K562 (cell line): Measurements from ENCODE around the gene LMOD1. TPM values are rescaled to one million over a fixed set of nuclear protein-coding genes. Genes with fewer than 3 reads are reported as not detected.

Source experiments
- BACH1 ChIP-seq: fragments of 200-800 bp; sonication (Bioruptor generic); IDR thresholded peaks from 2 replicates; pipeline ENCODE4 v1.6.1; 2016; ENCODE audit warnings: missing genetic modification characterization, missing compliant biosample characterization
- DACH1 ChIP-seq: fragments of 450-650 bp; IDR thresholded peaks from 2 replicates; pipeline ENCODE4 v1.6.1; 2018; ENCODE audit not compliant: partially characterized antibody
- DPF2 ChIP-seq: fragments of 450-650 bp; IDR thresholded peaks from 2 replicates; pipeline ENCODE4 v1.6.1; 2016
- RBM34 ChIP-seq: fragments of 200-400 bp; formaldehyde crosslinking; IDR thresholded peaks from 2 replicates; pipeline ENCODE4 v1.6.1; 2018; ENCODE audit warnings: low read length, borderline replicate concordance; ENCODE audit not compliant: insufficient read depth
- SRF ChIP-seq, 2 experiments: fragments of 250-450, 450-650 bp in 1 of 2; sonication (Bioruptor Pico) in 1 of 2; sonication (generic) in 1 of 2; formaldehyde crosslinking; IDR thresholded peaks; 2 replicates each; pipeline versions ENCODE4 v1.5.0 to v1.5.1; 2020 to 2022; ENCODE audit warnings: mild to moderate bottlenecking in 1 of 2, missing genetic modification reagents in 1 of 2
- ZBTB8A ChIP-seq: fragments of 450-650 bp; IDR thresholded peaks from 2 replicates; pipeline ENCODE4 v1.6.1; 2018; ENCODE audit warnings: mild to moderate bottlenecking, moderate library complexity; ENCODE audit not compliant: partially characterized antibody
- ZNF140 ChIP-seq: fragments of 250-450 bp; sonication (Bioruptor Pico); IDR thresholded peaks from 2 replicates; pipeline ENCODE4 v1.8.0; 2021; ENCODE audit warnings: moderate library complexity, mild to moderate bottlenecking, inconsistent platforms
- ZNF274 ChIP-seq: IDR thresholded peaks from 2 replicates; pipeline ENCODE4 v1.6.1; 2011; ENCODE audit warnings: low read depth, mild to moderate bottlenecking, low read length, moderate library complexity, borderline replicate concordance
- ZNF324 ChIP-seq: fragments of 250-450 bp; sonication (Bioruptor Pico); IDR thresholded peaks from 2 replicates; pipeline ENCODE4 v1.4.0; 2020; ENCODE audit warnings: mild to moderate bottlenecking
- ZNF695 ChIP-seq: fragments of 450-650 bp; formaldehyde crosslinking; IDR thresholded peaks from 2 replicates; pipeline ENCODE4 v1.4.0; 2020; ENCODE audit warnings: mild to moderate bottlenecking, moderate library complexity
- polyA plus RNA-seq, 8 experiments: library from polyadenylated mRNA; depleted of rRNA in 4 of 8; stranded (reverse) in 5 of 8; unstranded in 3 of 8; fragments of >200 nt; fragmentation: Nextera tagmentation in 2 of 8; fragmentation: Illumina TruSeq in 1 of 8; extraction: Ambion mirVana in 2 of 8; extraction: Trizol in 1 of 8; gene quantifications; 2 replicates each; pipeline versions ENCODE4 v1.2.1 to v1.2.3, GENCODE V29; 2011 to 2014; ENCODE audit warnings: inconsistent platforms in 1 of 8, missing spikeins in 1 of 8
- total RNA-seq, 7 experiments: library from RNA; depleted of rRNA in 6 of 7; stranded (reverse); fragments of >200 nt in 6 of 7; fragmentation: Illumina TruSeq in 2 of 7; extraction: Trizol in 2 of 7; gene quantifications; 2 replicates each; pipeline versions ENCODE4 v1.2.1 to v1.2.3, GENCODE V29; 2011 to 2021; ENCODE audit warnings: low replicate concordance in 1 of 7
- TF ChIP-seq, protein P1 (sequence below): fragments of 450-650 bp; IDR thresholded peaks from 2 replicates; pipeline ENCODE4 v1.6.1; 2016; ENCODE audit warnings: low read depth, mild to moderate bottlenecking, moderate library complexity
- TF ChIP-seq, protein P2 (sequence below), 2 experiments: fragments of 450-650 bp; IDR thresholded peaks; 2 replicates each; pipeline ENCODE4 v1.6.1; 2018; ENCODE audit warnings: mild to moderate bottlenecking in 2 of 2, low read depth in 1 of 2; ENCODE audit not compliant: partially characterized antibody in 2 of 2
- TF ChIP-seq, protein P3 (sequence below): fragments of 200-400 bp; formaldehyde crosslinking; IDR thresholded peaks from 2 replicates; pipeline ENCODE4 v1.6.1; 2017; ENCODE audit warnings: mild to moderate bottlenecking, low read depth, low read length, moderate library complexity
- TF ChIP-seq, protein P4 (sequence below): fragments of 250-450 bp; sonication (Bioruptor Pico); IDR thresholded peaks from 2 replicates; pipeline ENCODE4 v1.8.0; 2022; ENCODE audit warnings: moderate library complexity, mild to moderate bottlenecking, inconsistent platforms
- TF ChIP-seq, protein P5 (sequence below): fragments of 450-650 bp; conservative IDR thresholded peaks from 2 replicates; pipeline ENCODE4 v1.6.1; 2016; ENCODE audit warnings: missing genetic modification characterization, low read depth, mild to moderate bottlenecking, missing compliant biosample characterization, moderate library complexity
- TF ChIP-seq, protein P6 (sequence below): sonication (generic); formaldehyde crosslinking; IDR thresholded peaks from 2 replicates; pipeline ENCODE4 v1.8.0; 2022; ENCODE audit warnings: missing genetic modification reagents, mild to moderate bottlenecking, borderline replicate concordance

The LMOD1 gene
- total and polyA plus RNA-seq, 9 of the 15 experiments (the other 6 are each of a cell fraction or from before 2014, with no cell fraction given), result 0.03 to 0.54 (median 0.38) TPM; not detected in 1

DNA sequence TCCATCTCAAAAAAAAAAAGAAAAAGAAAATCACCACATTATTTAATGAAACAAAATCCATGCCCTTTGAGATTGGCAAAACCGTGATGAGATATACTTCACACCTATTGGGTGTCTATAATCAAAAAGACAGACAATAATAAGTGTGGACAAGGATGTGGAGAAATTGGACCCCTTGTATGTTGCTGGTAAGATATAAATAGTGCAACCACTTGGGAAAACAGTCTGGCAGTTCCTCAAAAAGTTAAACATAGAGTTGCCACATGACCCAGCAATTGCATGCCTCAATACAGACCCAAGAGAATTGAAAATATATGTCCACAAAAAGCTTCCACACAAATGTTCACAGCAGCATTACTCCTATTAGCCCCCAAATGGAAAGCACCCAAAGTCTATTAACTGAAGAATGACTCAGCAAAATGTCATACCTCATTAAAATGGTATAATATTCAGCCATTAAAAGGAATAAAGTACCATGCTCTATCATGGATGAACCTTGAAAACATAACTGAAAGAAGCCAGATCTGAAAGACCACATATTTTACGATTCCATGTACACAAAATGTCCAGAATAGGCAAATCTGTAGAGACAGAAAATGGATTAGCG is 24.3 kb downstream of the LMOD1 start (continued):
- TF ChIP-seq, protein P1, sequence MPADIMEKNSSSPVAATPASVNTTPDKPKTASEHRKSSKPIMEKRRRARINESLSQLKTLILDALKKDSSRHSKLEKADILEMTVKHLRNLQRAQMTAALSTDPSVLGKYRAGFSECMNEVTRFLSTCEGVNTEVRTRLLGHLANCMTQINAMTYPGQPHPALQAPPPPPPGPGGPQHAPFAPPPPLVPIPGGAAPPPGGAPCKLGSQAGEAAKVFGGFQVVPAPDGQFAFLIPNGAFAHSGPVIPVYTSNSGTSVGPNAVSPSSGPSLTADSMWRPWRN, result no peak
- TF ChIP-seq BACH1 (tag), result peak; percentile 92
- no peak for TF ChIP-seq ZNF140
- no peak for TF ChIP-seq SRF (CRISPR knock-in tag; IDR thresholded peaks at IDR 0.05)
- TF ChIP-seq RBM34, result no peak
- TF ChIP-seq, protein P2, sequence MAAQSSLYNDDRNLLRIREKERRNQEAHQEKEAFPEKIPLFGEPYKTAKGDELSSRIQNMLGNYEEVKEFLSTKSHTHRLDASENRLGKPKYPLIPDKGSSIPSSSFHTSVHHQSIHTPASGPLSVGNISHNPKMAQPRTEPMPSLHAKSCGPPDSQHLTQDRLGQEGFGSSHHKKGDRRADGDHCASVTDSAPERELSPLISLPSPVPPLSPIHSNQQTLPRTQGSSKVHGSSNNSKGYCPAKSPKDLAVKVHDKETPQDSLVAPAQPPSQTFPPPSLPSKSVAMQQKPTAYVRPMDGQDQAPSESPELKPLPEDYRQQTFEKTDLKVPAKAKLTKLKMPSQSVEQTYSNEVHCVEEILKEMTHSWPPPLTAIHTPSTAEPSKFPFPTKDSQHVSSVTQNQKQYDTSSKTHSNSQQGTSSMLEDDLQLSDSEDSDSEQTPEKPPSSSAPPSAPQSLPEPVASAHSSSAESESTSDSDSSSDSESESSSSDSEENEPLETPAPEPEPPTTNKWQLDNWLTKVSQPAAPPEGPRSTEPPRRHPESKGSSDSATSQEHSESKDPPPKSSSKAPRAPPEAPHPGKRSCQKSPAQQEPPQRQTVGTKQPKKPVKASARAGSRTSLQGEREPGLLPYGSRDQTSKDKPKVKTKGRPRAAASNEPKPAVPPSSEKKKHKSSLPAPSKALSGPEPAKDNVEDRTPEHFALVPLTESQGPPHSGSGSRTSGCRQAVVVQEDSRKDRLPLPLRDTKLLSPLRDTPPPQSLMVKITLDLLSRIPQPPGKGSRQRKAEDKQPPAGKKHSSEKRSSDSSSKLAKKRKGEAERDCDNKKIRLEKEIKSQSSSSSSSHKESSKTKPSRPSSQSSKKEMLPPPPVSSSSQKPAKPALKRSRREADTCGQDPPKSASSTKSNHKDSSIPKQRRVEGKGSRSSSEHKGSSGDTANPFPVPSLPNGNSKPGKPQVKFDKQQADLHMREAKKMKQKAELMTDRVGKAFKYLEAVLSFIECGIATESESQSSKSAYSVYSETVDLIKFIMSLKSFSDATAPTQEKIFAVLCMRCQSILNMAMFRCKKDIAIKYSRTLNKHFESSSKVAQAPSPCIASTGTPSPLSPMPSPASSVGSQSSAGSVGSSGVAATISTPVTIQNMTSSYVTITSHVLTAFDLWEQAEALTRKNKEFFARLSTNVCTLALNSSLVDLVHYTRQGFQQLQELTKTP (IDR thresholded peaks at IDR 0.05; ENCODE audit: low read depth in 1 of 2, partially characterized antibody in 2 of 2), result peak in 1 of 2 experiments; percentile 30
- TF ChIP-seq, protein P3, sequence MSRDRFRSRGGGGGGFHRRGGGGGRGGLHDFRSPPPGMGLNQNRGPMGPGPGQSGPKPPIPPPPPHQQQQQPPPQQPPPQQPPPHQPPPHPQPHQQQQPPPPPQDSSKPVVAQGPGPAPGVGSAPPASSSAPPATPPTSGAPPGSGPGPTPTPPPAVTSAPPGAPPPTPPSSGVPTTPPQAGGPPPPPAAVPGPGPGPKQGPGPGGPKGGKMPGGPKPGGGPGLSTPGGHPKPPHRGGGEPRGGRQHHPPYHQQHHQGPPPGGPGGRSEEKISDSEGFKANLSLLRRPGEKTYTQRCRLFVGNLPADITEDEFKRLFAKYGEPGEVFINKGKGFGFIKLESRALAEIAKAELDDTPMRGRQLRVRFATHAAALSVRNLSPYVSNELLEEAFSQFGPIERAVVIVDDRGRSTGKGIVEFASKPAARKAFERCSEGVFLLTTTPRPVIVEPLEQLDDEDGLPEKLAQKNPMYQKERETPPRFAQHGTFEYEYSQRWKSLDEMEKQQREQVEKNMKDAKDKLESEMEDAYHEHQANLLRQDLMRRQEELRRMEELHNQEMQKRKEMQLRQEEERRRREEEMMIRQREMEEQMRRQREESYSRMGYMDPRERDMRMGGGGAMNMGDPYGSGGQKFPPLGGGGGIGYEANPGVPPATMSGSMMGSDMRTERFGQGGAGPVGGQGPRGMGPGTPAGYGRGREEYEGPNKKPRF, result no peak
- peak; percentile 69 for TF ChIP-seq DACH1
- TF ChIP-seq, protein P4, sequence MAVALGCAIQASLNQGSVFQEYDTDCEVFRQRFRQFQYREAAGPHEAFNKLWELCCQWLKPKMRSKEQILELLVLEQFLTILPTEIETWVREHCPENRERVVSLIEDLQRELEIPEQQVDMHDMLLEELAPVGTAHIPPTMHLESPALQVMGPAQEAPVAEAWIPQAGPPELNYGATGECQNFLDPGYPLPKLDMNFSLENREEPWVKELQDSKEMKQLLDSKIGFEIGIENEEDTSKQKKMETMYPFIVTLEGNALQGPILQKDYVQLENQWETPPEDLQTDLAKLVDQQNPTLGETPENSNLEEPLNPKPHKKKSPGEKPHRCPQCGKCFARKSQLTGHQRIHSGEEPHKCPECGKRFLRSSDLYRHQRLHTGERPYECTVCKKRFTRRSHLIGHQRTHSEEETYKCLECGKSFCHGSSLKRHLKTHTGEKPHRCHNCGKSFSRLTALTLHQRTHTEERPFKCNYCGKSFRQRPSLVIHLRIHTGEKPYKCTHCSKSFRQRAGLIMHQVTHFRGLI, result no peak
- TF ChIP-seq ZNF324 (CRISPR knock-in tag), result no peak
- TF ChIP-seq ZNF274, result no peak
- no peak for TF ChIP-seq ZNF695 (CRISPR knock-in tag)
- TF ChIP-seq DPF2, result peak; percentile 44; the same call in 1 of the 2 replicates
- TF ChIP-seq, protein P5, sequence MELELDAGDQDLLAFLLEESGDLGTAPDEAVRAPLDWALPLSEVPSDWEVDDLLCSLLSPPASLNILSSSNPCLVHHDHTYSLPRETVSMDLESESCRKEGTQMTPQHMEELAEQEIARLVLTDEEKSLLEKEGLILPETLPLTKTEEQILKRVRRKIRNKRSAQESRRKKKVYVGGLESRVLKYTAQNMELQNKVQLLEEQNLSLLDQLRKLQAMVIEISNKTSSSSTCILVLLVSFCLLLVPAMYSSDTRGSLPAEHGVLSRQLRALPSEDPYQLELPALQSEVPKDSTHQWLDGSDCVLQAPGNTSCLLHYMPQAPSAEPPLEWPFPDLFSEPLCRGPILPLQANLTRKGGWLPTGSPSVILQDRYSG (tag), result no peak
- TF ChIP-seq, protein P6, sequence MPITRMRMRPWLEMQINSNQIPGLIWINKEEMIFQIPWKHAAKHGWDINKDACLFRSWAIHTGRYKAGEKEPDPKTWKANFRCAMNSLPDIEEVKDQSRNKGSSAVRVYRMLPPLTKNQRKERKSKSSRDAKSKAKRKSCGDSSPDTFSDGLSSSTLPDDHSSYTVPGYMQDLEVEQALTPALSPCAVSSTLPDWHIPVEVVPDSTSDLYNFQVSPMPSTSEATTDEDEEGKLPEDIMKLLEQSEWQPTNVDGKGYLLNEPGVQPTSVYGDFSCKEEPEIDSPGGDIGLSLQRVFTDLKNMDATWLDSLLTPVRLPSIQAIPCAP (CRISPR knock-in tag), result no peak
- TF ChIP-seq ZBTB8A, result no peak
